ENCODE data around the gene EFHC1. TPM values are rescaled to one million over a fixed set of nuclear protein-coding genes. Genes with fewer than 3 reads are reported as not detected.

The EFHC1 gene
- total RNA-seq, 4 donors from 2014 or later: 0.46 to 9.3 (median 1.5) TPM

DNA sequence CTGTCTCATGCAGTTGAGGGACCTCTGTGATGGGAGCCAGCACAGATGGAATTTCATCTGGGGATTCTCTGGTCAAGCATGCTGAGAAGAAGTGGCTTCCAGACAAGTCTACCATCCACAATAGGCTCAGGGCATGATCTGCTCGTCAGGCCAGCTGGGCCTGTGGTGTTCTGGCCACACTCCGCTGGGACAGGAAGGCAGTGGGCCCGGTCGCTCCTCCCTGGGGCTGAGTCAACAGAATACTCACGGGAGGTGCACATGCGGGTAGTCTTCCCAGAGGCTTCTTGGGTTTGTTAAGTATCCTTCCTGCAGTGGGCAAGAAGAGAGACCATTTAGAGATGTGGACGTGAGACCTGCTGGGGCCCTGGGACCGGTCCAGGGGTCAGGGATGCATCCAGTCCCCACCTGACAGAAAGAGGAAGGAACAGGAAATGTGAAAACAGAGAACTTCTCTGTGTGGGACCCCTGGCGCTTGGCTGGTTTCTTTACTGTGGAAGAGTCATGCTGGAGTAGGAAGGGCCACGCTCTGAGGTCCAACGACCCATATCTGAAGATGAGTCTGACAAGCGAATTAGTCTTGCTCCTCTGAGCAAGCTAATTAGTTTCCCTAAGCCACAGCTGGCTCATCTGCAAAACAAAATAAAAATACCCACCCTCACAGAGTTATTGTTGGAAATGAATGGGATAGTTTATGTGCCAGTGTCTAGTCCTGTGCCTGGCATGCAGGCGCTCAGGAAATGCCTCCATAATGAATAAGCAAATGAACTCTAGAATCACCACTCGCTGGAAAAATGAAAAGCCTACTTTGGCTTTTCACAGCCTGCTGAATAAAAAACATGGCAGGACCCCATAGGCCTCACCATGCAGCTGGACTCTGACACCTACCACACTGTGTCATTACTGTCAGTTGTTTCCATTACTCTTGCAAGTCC is 89.4 kb downstream of the EFHC1 start:
- Histone ChIP-seq H3K4me3 (no peak overlapping the region), H3K4me1 (peaks cover 16 to 28% of the 10 kb centered on the region in 2 donors), H3K27ac (no peak overlapping the region), H3K9me3 (no peaks in the 10 kb centered on the region), H3K36me3 (no peaks in the 10 kb centered on the region), H3K27me3 (no peaks in the 10 kb centered on the region)
- TF ChIP-seq, protein P1, sequence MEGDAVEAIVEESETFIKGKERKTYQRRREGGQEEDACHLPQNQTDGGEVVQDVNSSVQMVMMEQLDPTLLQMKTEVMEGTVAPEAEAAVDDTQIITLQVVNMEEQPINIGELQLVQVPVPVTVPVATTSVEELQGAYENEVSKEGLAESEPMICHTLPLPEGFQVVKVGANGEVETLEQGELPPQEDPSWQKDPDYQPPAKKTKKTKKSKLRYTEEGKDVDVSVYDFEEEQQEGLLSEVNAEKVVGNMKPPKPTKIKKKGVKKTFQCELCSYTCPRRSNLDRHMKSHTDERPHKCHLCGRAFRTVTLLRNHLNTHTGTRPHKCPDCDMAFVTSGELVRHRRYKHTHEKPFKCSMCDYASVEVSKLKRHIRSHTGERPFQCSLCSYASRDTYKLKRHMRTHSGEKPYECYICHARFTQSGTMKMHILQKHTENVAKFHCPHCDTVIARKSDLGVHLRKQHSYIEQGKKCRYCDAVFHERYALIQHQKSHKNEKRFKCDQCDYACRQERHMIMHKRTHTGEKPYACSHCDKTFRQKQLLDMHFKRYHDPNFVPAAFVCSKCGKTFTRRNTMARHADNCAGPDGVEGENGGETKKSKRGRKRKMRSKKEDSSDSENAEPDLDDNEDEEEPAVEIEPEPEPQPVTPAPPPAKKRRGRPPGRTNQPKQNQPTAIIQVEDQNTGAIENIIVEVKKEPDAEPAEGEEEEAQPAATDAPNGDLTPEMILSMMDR (IDR thresholded peaks at IDR 0.05 in 4 of 5, conservative IDR thresholded peaks at IDR 0.05 in 1 of 5): no peak
- TF ChIP-seq POLR2A (IDR thresholded peaks at IDR 0.05): no peak
- DNase-seq (no peak), ATAC-seq (no peak)
- in situ Hi-C loops (cut with MboI; ENCODE audit: low sequenced_read_pairs in 4 of 4): loop anchor here in 1 of 4 donors (10.0 kb wide), 1 partner anchor 65 kb away; the partner anchor contains the start of gene TRAM2
- intact Hi-C loops (cut with DNase I; ENCODE audit: low total_unique reads): loop anchor here (10.0 kb wide), 2 partner anchors 375 to 485 kb away; partner anchors contain the start of gene GSTA4

DNA sequence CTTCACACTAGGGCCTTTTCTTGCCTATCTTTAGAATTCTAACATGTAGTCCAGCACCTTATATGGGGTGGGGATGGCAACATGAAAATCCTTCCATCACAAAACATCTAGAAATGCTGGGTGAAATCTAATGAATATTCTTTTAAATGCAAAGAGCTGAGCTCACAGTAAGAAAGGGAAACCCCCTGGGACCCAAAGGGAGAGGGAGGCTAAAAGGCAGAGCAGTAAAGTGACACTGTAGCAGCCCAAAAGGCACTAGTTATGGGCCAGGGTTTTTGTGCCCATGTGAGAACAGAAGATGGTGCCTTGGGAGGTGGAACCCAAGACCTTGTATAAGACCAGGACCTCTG is 90.0 kb downstream of the EFHC1 start:
- TF ChIP-seq, protein P1 (IDR thresholded peaks at IDR 0.05 in 4 of 5, conservative IDR thresholded peaks at IDR 0.05 in 1 of 5): no peak
- TF ChIP-seq POLR2A (IDR thresholded peaks at IDR 0.05): no peak
- DNase-seq: no peak
- H3K27ac ChIP-seq: no peak overlapping the region
- intact Hi-C loops (cut with DNase I; ENCODE audit: low total_unique reads): loop anchor here (10.0 kb wide), 1 partner anchor 485 kb away; the partner anchor contains the start of gene GSTA4
- no peaks in the 10 kb centered on the region for H3K9me3 ChIP-seq
- in situ Hi-C loops (cut with MboI; ENCODE audit: low sequenced_read_pairs in 4 of 4): loop anchor here in 1 of 4 donors (10.0 kb wide), 1 partner anchor 65 kb away; the partner anchor contains the start of gene TRAM2
- no peaks in the 10 kb centered on the region for H3K36me3 ChIP-seq
- peaks cover 9 to 22% of the 10 kb centered on the region in 2 donors for H3K4me1 ChIP-seq
- no peak overlapping the region for H3K4me3 ChIP-seq
- H3K27me3 ChIP-seq: no peaks in the 10 kb centered on the region
- ATAC-seq: no peak

DNA sequence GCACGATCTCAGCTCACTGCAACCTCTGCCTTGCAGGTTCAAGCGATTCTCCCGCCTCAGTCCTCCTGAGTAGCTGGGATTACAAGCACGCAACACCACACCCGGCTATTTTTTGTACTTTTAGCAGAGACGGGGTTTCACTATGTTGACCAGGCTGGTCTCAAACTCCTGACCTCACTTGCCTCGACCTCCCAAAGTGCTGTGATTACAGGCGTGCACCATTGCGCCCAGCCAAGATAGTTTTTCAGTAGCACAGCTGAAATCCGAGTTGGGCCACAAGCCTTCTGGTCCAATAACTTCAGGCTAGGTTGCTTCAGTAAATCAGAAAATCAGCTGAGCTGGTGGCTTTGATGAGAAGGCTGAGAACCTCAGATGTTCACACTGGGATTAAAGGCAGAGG is 91.0 kb downstream of the EFHC1 start:
- H3K36me3 ChIP-seq: no peaks in the 10 kb centered on the region
- no peaks in the 10 kb centered on the region for H3K27me3 ChIP-seq
- ATAC-seq (no peak), DNase-seq (no peak)
- TF ChIP-seq, protein P1 (IDR thresholded peaks at IDR 0.05 in 4 of 5, conservative IDR thresholded peaks at IDR 0.05 in 1 of 5): no peak
- no peak for TF ChIP-seq POLR2A (IDR thresholded peaks at IDR 0.05)
- H3K4me1 ChIP-seq: peaks cover 8 to 22% of the 10 kb centered on the region in 2 donors
- no peak overlapping the region for H3K4me3 ChIP-seq
- peak overlapping the region; percentile 71 to 80 (median 76) for H3K27ac ChIP-seq
- in situ Hi-C loops (cut with MboI; ENCODE audit: low sequenced_read_pairs in 4 of 4) (loop anchor here in 1 of 4 donors (10.0 kb wide), 1 partner anchor 64 kb away; the partner anchor contains the start of gene TRAM2), intact Hi-C loops (cut with DNase I; ENCODE audit: low total_unique reads) (loop anchor here (10.0 kb wide), 1 partner anchor 484 kb away; the partner anchor contains the start of gene GSTA4)
- H3K9me3 ChIP-seq: no peaks in the 10 kb centered on the region

DNA sequence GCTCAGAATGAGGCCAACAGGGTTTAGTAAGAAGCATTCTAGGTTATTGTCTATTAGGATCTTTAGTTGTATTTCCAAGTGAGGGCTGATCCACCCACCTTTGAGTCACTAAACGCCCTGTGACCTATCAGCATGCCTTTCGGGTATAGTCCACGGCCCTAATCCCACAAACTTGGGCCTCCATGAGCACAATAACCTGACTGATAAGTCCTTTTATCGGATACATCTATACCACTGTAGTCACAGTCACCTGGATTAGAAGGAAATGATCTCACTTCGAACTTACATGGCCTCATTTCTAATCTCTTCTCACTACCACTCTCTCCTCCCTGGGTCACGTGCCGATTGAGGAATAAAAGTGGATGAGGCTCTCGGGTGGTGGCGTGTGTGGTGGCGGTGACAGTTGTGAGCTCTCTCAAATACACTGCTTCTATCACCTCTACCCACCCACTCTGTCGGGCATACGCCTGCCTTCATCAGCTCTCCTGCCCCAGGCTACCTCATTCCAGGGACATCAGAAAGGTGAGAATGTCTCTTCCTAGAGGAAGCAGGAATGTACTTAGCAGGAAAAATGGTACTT is 91.5 kb downstream of the EFHC1 start:
- in situ Hi-C loops (cut with MboI; ENCODE audit: low sequenced_read_pairs in 4 of 4) (loop anchor here in 1 of 4 donors (10.0 kb wide), 1 partner anchor 63 kb away; the partner anchor contains the start of gene TRAM2), intact Hi-C loops (cut with DNase I; ENCODE audit: low total_unique reads) (loop anchor here (10.0 kb wide), 1 partner anchor 483 kb away; the partner anchor contains the start of gene GSTA4)

More for the DNA sequence above, 91.5 kb downstream of the EFHC1 start:
- H3K9me3 ChIP-seq: no peaks in the 10 kb centered on the region
- H3K27ac ChIP-seq: peak overlapping the region; percentile 71 to 80 (median 76)
- no peaks in the 10 kb centered on the region for H3K27me3 ChIP-seq
- H3K36me3 ChIP-seq: no peaks in the 10 kb centered on the region
- no peak overlapping the region for H3K4me3 ChIP-seq
- TF ChIP-seq, protein P1 (IDR thresholded peaks at IDR 0.05 in 4 of 5, conservative IDR thresholded peaks at IDR 0.05 in 1 of 5): no peak
- TF ChIP-seq POLR2A (IDR thresholded peaks at IDR 0.05): no peak
- ATAC-seq (no peak), DNase-seq (no peak)
- H3K4me1 ChIP-seq: peaks cover 8 to 22% of the 10 kb centered on the region in 2 donors
